Activated T-cell treated with anti-CD3 and anti-CD28 coated beads, Interleukin-2, amount 50 U/mL, for 24 hours (primary cell): ENCODE measurements around the gene SEL1L2.
A peak's percentile ranks its signal among the peaks of the same experiment; 100 is the strongest.
"Not testable (repeated sequence)": the region's sequence is repeated elsewhere in the genome, so short reads cannot be mapped to it uniquely, and the experiment has no call there.

Source experiments
- DNase-seq: peaks from one replicate; pipeline ENCODE4 v3.0.0-alpha.2; 2020
- H3K27ac Mint-ChIP-seq: 2 replicates; pipeline ENCODE4 v1.8.0; 2020; ENCODE audit warnings: mild to moderate bottlenecking, mixed read lengths
- H3K27me3 Mint-ChIP-seq: 2 replicates; pipeline ENCODE4 v1.8.0; 2020; ENCODE audit warnings: mixed read lengths
- H3K36me3 Mint-ChIP-seq: 2 replicates; pipeline ENCODE4 v1.8.0; 2020; ENCODE audit warnings: low read depth, mixed read lengths
- H3K4me1 Mint-ChIP-seq: 2 replicates; pipeline ENCODE4 v1.8.0; 2020; ENCODE audit warnings: low read depth, mixed read lengths
- H3K4me3 Mint-ChIP-seq: 2 replicates; pipeline ENCODE4 v1.8.0; 2020; ENCODE audit warnings: mild to moderate bottlenecking, moderate library complexity, mixed read lengths
- H3K9me3 Mint-ChIP-seq: 2 replicates; pipeline ENCODE4 v1.8.0; 2020; ENCODE audit warnings: mixed read lengths

Gene SEL1L2, protein sequence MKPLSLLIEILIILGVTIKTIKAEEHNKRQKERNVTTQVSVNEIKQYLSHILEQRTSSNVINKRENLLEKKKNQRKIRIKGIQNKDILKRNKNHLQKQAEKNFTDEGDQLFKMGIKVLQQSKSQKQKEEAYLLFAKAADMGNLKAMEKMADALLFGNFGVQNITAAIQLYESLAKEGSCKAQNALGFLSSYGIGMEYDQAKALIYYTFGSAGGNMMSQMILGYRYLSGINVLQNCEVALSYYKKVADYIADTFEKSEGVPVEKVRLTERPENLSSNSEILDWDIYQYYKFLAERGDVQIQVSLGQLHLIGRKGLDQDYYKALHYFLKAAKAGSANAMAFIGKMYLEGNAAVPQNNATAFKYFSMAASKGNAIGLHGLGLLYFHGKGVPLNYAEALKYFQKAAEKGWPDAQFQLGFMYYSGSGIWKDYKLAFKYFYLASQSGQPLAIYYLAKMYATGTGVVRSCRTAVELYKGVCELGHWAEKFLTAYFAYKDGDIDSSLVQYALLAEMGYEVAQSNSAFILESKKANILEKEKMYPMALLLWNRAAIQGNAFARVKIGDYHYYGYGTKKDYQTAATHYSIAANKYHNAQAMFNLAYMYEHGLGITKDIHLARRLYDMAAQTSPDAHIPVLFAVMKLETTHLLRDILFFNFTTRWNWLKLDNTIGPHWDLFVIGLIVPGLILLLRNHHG

DNA sequence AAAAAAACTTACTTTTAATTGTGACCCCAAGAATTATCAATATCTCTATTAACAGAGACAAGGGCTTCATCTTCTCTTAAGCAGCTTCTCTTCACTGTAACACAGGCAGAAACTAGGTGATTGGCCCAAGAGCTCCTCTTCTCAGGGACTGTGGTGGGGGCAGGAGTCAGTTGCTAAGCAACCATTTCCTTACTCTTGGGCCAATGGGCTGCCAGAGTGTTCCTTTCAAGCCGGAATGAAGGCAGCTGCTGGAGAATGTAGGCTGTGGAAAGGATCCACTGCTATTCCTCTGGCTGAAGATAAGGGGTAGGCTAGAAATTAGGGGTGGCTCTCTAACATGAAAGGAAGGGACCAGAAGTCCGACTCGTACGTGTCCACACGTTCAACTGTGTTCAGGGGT lies at the start of gene SEL1L2:
TSS of gene SEL1L2 (minus strand) at position 150 of the 400 bp plus-strand sequence. CDS start at position 70, 80 bp downstream.
- no peaks in the 10 kb centered on the region for H3K36me3 Mint-ChIP-seq
- no peak for DNase-seq
- H3K4me3 Mint-ChIP-seq, result no peak within 1 kb of the TSS
- peaks cover 11% of the 10 kb centered on the region for H3K27me3 Mint-ChIP-seq
- H3K9me3 Mint-ChIP-seq, result peaks cover 16% of the 10 kb centered on the region
- H3K4me1 Mint-ChIP-seq, result peaks cover 1% of the 10 kb centered on the region
- H3K27ac Mint-ChIP-seq, result no peak within 1 kb of the TSS

DNA sequence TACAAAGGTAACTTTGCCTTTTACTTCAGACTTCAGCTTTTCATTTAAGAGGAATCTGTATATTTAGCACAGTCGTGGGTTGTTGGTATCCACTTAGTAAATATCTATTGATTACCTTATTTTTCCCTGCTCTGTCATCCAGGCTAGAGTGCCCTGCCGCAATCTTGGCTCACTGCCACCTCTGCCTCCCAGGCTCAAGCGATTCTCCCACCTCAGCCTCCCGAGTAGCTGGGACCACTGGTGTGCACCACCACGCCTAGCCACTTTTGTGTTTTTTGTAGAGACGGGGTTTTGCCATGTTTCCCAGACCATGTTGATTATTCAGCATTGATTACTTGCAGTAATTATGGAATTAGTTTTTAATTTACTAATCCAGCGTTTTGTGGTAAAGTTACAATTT lies 46.2 kb upstream of the SEL1L2 start:
- no peaks in the 10 kb centered on the region for H3K27me3 Mint-ChIP-seq
- no peaks in the 10 kb centered on the region for H3K36me3 Mint-ChIP-seq
- H3K27ac Mint-ChIP-seq, result no peak overlapping the region
- no peak overlapping the region for H3K4me3 Mint-ChIP-seq
- H3K9me3 Mint-ChIP-seq, result no peaks in the 10 kb centered on the region
- H3K4me1 Mint-ChIP-seq, result no peaks in the 10 kb centered on the region
- no peak for DNase-seq

DNA sequence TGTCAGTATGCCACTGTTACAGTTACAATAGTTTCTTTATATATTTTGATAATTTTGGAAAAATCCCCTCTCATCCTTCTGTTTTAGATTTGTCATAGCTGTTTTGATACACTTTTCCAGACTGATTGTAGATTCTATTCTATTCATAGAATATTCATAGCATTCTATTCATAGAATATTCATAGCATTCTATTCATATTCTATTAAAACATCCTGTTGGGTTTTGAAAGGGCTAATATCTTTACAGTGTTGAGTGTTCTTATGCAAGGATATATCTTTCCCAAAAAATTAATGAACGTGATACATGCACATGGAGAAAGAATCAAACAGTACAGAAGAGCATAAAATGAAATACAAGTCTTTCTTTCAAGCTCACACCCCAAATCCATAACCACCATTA lies 42.9 kb upstream of the SEL1L2 start:
- Mint-ChIP-seq H3K4me1 (no peaks in the 10 kb centered on the region), H3K27ac (no peak overlapping the region), H3K27me3 (no peaks in the 10 kb centered on the region), H3K9me3 (peaks cover 3% of the 10 kb centered on the region), H3K4me3 (no peak overlapping the region), H3K36me3 (no peaks in the 10 kb centered on the region)
- no peak for DNase-seq

DNA sequence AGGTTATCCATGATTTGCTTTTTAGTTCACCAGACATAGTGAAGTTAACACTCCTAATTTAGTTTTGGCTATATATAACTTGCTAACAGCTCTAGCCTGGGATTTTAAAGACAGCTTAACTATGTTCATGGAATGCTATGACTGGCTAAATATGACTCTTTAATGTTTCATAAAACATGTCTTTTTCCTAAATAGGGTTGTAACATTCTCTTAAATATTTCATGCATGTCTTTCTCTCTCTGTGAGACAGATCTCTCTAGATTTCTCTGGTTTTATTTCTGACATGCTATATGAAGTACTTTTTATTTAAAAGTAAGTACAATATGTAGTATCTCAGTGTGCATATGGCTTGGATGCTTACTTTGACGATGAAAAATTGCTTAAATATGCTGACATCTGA lies 40.6 kb upstream of the SEL1L2 start:
- Mint-ChIP-seq H3K36me3 (no peaks in the 10 kb centered on the region), H3K9me3 (peaks cover 3% of the 10 kb centered on the region)

DNA sequence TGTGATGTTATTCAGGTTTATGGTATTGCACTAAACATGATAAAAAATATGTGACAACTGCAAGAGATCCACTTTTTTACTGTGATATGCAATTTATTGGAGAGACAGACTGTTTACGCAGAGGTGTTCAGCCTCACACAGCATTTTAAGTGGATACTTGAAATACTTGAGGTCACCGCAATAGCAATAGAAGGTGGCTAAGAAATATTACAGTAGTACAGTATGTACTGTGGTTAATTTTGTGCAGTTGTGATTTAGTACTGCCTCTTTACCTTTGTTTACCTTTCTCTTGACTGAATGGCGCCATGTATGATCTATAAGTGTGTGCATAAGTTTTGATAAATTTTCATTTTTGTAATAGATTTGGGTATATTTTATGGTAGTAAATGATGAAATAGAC lies 22.3 kb upstream of the SEL1L2 start:
- Mint-ChIP-seq H3K36me3 (no peaks in the 10 kb centered on the region), H3K4me3 (no peak overlapping the region), H3K27me3 (no peaks in the 10 kb centered on the region), H3K4me1 (no peaks in the 10 kb centered on the region), H3K9me3 (peaks cover 11% of the 10 kb centered on the region), H3K27ac (no peak overlapping the region)
- DNase-seq, result no peak

More for the DNA sequence above, 40.6 kb upstream of the SEL1L2 start:
- Mint-ChIP-seq H3K27ac (no peak overlapping the region), H3K27me3 (no peaks in the 10 kb centered on the region), H3K4me1 (no peaks in the 10 kb centered on the region), H3K4me3 (no peak overlapping the region)
- DNase-seq, result no peak

DNA sequence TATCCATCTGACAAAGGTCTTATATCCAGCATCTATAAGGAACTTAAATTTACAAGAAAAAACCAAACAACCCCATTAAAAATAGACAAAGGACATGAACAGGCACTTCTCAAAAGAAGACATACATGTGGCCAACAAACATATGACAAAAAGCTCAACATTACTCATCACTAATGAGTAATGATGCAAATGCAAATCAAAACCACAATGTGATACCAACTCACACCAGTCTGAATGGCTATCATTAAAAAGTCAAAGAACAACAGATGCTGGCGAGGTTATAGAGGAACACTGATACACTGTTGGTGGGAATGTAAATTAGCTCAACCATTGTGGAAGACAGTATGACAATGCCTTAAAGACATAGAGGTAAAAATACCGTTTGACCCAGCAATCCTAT lies 18.8 kb upstream of the SEL1L2 start:
- H3K36me3 Mint-ChIP-seq, result no peaks in the 10 kb centered on the region
- H3K27me3 Mint-ChIP-seq, result no peaks in the 10 kb centered on the region
- no peak for DNase-seq
- no peaks in the 10 kb centered on the region for H3K4me1 Mint-ChIP-seq
- peaks cover 4% of the 10 kb centered on the region for H3K9me3 Mint-ChIP-seq
- H3K4me3 Mint-ChIP-seq, result no peak overlapping the region
- no peak overlapping the region for H3K27ac Mint-ChIP-seq

DNA sequence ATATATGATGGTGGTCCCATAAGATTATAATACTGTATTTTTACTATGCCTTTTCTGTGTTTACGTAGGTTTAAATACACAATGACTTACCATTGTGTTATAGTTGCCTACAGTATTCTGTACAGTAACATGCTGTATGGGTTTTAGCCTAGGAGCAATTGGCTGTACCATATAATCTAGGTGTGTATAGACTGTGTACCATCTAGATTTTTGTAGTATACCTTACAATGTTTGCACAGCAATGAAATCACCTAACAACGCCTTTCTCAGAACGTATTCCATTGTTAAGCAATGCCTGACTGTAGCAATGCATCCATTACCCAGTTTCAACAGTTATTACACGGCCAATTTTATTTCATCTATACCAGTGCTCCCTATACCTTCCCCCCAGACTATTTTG lies 15.6 kb upstream of the SEL1L2 start:
- Mint-ChIP-seq H3K36me3 (no peaks in the 10 kb centered on the region), H3K4me1 (no peaks in the 10 kb centered on the region), H3K9me3 (no peaks in the 10 kb centered on the region), H3K27me3 (no peaks in the 10 kb centered on the region), H3K4me3 (no peak overlapping the region), H3K27ac (no peak overlapping the region)
- DNase-seq, result no peak

DNA sequence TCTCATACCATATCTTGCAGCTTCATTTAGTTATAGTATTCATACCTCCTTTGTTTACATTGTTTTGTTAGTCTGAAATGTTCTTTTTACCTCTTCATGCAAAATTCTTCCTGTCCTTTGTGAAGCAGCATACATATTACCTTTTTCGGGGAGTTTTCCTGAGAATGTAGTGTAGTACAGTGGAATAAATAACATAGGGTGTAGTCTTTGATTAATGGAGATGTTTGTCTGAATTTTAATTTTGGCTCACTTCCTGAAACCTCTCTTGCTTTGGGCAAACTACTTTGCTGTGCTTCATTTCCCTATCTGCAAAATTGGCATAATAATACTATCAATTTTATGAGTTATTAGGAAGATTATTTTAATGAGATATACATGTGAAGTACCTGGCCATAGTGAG lies 10.5 kb upstream of the SEL1L2 start:
- H3K4me1 Mint-ChIP-seq, result peaks cover 6% of the 10 kb centered on the region
- DNase-seq, result no peak
- no peaks in the 10 kb centered on the region for H3K36me3 Mint-ChIP-seq
- H3K27ac Mint-ChIP-seq, result no peak overlapping the region
- H3K9me3 Mint-ChIP-seq, result no peaks in the 10 kb centered on the region
- peaks cover 25% of the 10 kb centered on the region for H3K27me3 Mint-ChIP-seq
- H3K4me3 Mint-ChIP-seq, result no peak overlapping the region

DNA sequence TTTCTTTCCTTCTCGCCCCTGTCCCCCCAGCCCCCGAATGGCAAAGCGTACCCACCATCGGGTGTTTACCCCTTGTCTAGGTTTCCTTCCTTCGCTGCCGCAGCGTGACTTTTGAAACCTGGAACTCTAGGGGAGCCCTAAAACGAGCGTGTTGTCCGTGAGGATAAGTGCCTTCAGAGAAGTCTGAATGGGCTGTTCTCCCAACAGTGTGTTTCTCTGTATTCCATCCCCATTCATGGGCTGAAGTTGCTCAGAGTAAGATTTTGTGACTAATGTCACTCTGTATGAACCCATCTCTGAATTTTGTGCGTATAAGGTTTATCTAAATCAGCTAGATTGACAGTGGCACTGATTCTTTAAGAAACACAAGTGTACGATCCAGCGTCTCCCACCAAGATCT lies 5.9 kb upstream of the SEL1L2 start:
- Mint-ChIP-seq H3K9me3 (peaks cover 13% of the 10 kb centered on the region), H3K27ac (no peak overlapping the region)
- no peak for DNase-seq

DNA sequence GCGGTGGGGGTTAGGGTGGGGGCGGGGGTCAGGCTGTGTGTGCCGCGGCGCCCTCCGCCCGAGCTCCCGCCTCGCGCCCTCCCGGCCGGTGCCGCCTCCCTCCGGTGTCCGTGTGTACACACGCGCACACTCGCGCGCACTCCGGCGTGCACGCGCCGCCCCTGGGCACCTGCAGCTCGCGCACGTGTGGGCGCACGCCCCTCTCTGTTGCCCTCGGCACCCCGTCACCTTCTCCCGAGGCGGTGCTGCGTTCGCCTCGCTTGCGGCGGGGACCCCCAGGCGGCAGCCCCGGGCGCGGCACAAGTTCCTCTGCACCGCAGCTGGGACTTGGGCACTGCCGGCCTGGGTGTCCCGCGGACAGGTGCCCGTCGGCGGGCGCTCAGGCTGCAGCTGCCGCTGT lies 5.4 kb upstream of the SEL1L2 start:
- DNase-seq, result no peak
- Mint-ChIP-seq H3K4me1 (peaks cover 7% of the 10 kb centered on the region), H3K9me3 (peaks cover 13% of the 10 kb centered on the region), H3K27ac (no peak overlapping the region), H3K4me3 (peak overlapping the region; percentile 51), H3K27me3 (peaks cover 37% of the 10 kb centered on the region), H3K36me3 (no peaks in the 10 kb centered on the region)

More for the DNA sequence above, 5.9 kb upstream of the SEL1L2 start:
- Mint-ChIP-seq H3K4me1 (peaks cover 7% of the 10 kb centered on the region), H3K4me3 (peak overlapping the region; percentile 51), H3K27me3 (peaks cover 37% of the 10 kb centered on the region), H3K36me3 (no peaks in the 10 kb centered on the region)

DNA sequence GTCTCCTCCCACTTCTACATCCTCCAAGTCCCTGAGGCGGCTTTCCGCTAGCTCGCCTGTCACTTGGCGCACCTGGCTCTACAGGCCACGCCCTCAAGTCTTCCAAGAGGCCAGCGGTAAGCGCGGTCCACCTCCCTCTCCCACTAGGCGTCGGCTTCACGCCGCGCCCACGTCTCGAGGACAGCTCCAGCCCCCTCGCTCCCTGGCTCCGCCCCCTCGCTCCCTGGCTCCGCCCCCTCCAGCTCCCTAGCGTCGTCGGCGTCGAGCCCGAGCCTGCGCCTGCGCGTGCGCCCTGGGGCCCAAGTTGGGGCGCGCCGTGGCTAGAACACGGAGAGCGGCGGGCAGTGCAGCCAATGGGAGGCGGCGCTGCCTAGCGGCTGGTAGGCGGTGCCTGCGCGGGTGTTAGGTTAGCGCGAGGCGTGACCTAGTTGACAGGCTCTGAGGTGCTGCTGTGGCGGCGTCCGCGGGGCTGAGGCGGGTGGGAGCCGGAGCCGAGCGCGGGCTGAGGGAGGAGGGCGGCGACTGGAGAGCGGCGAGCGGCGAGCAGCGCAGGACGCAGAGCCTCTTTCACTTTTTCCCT lies 4.8 kb upstream of the SEL1L2 start, which contains the start of gene MACROD2:
TSS of gene MACROD2 (plus strand) at position 431 of the 580 bp plus-strand sequence.
- Mint-ChIP-seq H3K27ac (no peak within 1 kb of the TSS), H3K9me3 (peaks cover 13% of the 10 kb centered on the region)
- peak; percentile 40 for DNase-seq

DNA sequence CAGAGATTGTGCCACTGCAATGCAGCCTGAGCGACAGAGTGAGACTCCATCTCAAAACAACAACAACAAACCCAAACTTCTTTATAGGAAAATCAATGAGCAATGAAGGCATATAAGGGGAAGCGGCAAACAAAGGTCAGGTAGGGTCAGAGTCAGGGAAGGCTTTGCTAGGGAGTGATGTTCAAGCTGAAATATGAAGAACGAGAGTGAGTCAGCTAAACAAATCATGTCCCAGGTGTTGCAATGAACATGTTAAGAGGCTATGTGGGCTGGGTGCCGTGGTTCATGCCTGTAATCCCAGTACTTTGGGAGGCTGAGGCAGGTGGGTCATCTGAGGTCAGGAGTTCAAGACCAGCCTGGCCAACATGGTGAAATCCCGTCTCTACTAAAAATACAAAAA lies 1.5 kb upstream of the SEL1L2 start:
- not testable (repeated sequence) for H3K27ac Mint-ChIP-seq, H3K4me3 Mint-ChIP-seq, H3K36me3 Mint-ChIP-seq, DNase-seq, H3K4me1 Mint-ChIP-seq
- H3K27me3 Mint-ChIP-seq, result peaks cover 21% of the 10 kb centered on the region
- H3K9me3 Mint-ChIP-seq, result peaks cover 13% of the 10 kb centered on the region

More for the DNA sequence above, 4.8 kb upstream of the SEL1L2 start, which contains the start of gene MACROD2:
- Mint-ChIP-seq H3K36me3 (no peaks in the 10 kb centered on the region), H3K4me3 (peak within 1 kb of the TSS; percentile 51), H3K27me3 (peaks cover 37% of the 10 kb centered on the region), H3K4me1 (peaks cover 7% of the 10 kb centered on the region)

DNA sequence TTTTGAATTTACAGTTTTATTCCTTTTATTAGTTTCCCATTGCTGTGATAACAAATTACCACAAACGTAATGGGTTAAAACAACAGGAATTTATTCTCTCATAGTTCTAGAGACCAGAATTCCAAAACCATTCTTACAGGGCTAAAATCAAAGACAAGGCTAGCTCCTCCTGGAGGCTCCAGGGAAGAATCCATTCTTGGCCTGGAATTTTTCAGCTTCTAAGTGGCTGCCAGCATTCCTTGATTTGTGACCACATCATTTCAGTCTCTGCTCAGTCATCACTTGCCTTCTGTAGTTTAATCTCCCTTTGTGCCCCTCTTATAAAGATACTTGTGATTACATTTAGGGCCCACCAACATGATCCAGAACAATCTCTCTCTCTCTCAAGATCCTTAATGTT lies 897 bp upstream of the SEL1L2 start:
- H3K36me3 Mint-ChIP-seq, result no peaks in the 10 kb centered on the region
- peaks cover 14% of the 10 kb centered on the region for H3K9me3 Mint-ChIP-seq
- no peak overlapping the region for H3K4me3 Mint-ChIP-seq
- H3K27ac Mint-ChIP-seq, result no peak overlapping the region
- H3K4me1 Mint-ChIP-seq, result peaks cover 4% of the 10 kb centered on the region
- peaks cover 15% of the 10 kb centered on the region for H3K27me3 Mint-ChIP-seq
- no peak for DNase-seq

DNA sequence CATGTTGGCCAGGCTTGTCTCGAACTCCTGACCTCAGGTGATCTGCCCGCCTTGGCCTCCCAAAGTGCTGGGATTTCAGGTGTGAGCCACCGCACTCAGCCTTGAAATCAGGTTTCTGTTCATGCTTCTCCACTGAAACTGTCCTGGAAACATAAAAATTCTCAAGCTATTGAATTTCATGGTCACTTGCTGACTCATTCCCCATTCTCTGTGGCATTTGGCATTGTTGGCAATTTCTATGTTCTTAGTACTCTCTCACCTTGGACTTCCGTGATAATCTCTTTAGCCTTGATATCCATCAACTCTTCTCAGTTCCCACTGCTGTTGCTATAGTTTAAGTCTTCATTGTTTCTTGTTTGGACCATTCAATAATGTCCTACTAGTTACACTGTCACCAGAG lies 6.2 kb downstream of the SEL1L2 start:
- Mint-ChIP-seq H3K4me1 (no peaks in the 10 kb centered on the region), H3K9me3 (peaks cover 5% of the 10 kb centered on the region), H3K4me3 (no peak overlapping the region), H3K27me3 (no peaks in the 10 kb centered on the region), H3K36me3 (no peaks in the 10 kb centered on the region), H3K27ac (no peak overlapping the region)
- no peak for DNase-seq

DNA sequence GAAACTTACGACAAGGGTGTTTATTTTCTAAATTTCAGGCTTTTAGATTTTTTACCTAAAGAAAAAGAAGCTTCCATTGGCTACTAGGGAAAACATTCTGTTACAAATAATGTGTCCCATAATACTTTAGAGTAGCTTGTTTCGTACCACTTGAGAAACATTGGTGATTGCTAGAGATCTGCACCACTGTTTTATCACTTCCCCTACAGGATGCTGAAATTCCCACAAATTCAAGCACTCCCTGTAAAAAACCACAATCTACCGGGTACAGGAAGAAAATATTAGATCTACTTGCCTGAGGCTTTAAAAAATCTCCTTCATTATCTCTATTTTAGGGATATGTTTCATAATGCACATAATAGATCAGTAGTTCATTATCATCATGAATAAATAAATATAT lies 29.9 kb downstream of the SEL1L2 start:
- no peaks in the 10 kb centered on the region for H3K9me3 Mint-ChIP-seq
- no peaks in the 10 kb centered on the region for H3K27me3 Mint-ChIP-seq
- DNase-seq, result no peak
- no peaks in the 10 kb centered on the region for H3K4me1 Mint-ChIP-seq
- no peaks in the 10 kb centered on the region for H3K36me3 Mint-ChIP-seq
- no peak overlapping the region for H3K4me3 Mint-ChIP-seq
- H3K27ac Mint-ChIP-seq, result no peak overlapping the region
